22Rv1 (cell line): ENCODE results near the gene HS1BP3.

Experiments used
- CTCF ChIP-seq: fragments of 450-650 bp; IDR thresholded peaks from 2 replicates; pipeline ENCODE4 v1.5.1; 2017; ENCODE audit warnings: mild to moderate bottlenecking
- ZFX ChIP-seq: fragments of 450-650 bp; IDR thresholded peaks from 2 replicates; pipeline ENCODE4 v1.6.1; 2017; ENCODE audit warnings: antibody characterized with exemption, borderline replicate concordance

GRCh38 chr2:20618468-20618885 lies 32.4 kb downstream of the HS1BP3 start:
- TF ChIP-seq CTCF (no peak), ZFX (no peak)
